Fibroblast of mammary gland (primary cell): ENCODE data around the gene KLHL6.
"Not testable (repeated sequence)": the region's sequence is repeated elsewhere in the genome, so short reads cannot be mapped to it uniquely, and the experiment has no call there.

Experiments used
- DNase-seq: peaks from one replicate; pipeline ENCODE4 v3.0.0-alpha.2; 2010; ENCODE audit warnings: low read depth
- H3K4me3 ChIP-seq: 2 replicates; pipeline ENCODE4 v1.5.1; 2011; ENCODE audit warnings: low read depth, mild to moderate bottlenecking, low read length, moderate library complexity; ENCODE audit not compliant: control insufficient read depth
- CTCF ChIP-seq: conservative IDR thresholded peaks from 2 replicates; pipeline ENCODE4 v1.5.1; 2011; ENCODE audit warnings: low read depth, low read length, inconsistent platforms; ENCODE audit not compliant: control insufficient read depth, insufficient read depth

Gene KLHL6

GRCh38 chr3:183527428-183528379 lies 27.8 kb downstream of the KLHL6 start:
- TF ChIP-seq CTCF = no peak
- no peak for DNase-seq
- no peak overlapping the region for H3K4me3 ChIP-seq

GRCh38 chr3:183526838-183527427 lies 28.6 kb downstream of the KLHL6 start:
- TF ChIP-seq CTCF = no peak
- DNase-seq = no peak
- no peak overlapping the region for H3K4me3 ChIP-seq

- no peak for TF ChIP-seq CTCF
- H3K4me3 ChIP-seq = no peak overlapping the region
- DNase-seq = no peak
Observed at GRCh38 chr3:183524476-183524875, 31.0 kb downstream of the KLHL6 start.

GRCh38 chr3:183520741-183521556 lies 34.6 kb downstream of the KLHL6 start:
- not testable (repeated sequence) for DNase-seq, H3K4me3 ChIP-seq

GRCh38 chr3:183520295-183520694 lies 35.2 kb downstream of the KLHL6 start:
- DNase-seq = not testable (repeated sequence)

GRCh38 chr3:183519891-183520290 lies 35.6 kb downstream of the KLHL6 start:
- no peak for DNase-seq
- H3K4me3 ChIP-seq = no peak overlapping the region
- TF ChIP-seq CTCF = no peak

More at GRCh38 chr3:183520295-183520694, 35.2 kb downstream of the KLHL6 start:
- H3K4me3 ChIP-seq = not testable (repeated sequence)

GRCh38 chr3:183518491-183519251 lies 36.8 kb downstream of the KLHL6 start:
- no peak overlapping the region for H3K4me3 ChIP-seq
- no peak for DNase-seq

More at GRCh38 chr3:183518491-183519251, 36.8 kb downstream of the KLHL6 start:
- no peak for TF ChIP-seq CTCF
